Lower leg skin (tissue), 3 donors: ENCODE data around the gene ABHD17A.

ENCODE experiments used
- CTCF ChIP-seq, 3 donors: fragments of 450-650 bp; IDR thresholded peaks; one replicate each; pipeline ENCODE4 v1.5.1; 2016; ENCODE audit warnings: antibody characterized with exemption in 3 of 3, mild to moderate bottlenecking in 3 of 3, moderate library complexity in 2 of 3
- POLR2A ChIP-seq, 2 donors: fragments of 450-650 bp; IDR thresholded peaks; one replicate each; pipeline ENCODE4 v1.6.1; 2016 to 2017; ENCODE audit warnings: antibody characterized with exemption in 2 of 2, mild to moderate bottlenecking in 1 of 2, moderate library complexity in 1 of 2

- TF ChIP-seq CTCF (IDR thresholded peaks at IDR 0.05) (no peak), POLR2A (IDR thresholded peaks at IDR 0.05) (no peak)
Observed at GRCh38 chr19:1851654-1852580, 33.4 kb downstream of the ABHD17A start.
